Measurements from ENCODE around the gene PNMT. TPM values are rescaled to one million over a fixed set of nuclear protein-coding genes. Genes with fewer than 3 reads are reported as not detected.

PNMT gene
- total and polyA plus RNA-seq, 2 of the 13 experiments (the other 11 are each of a cell fraction or from before 2014, with no cell fraction given) = 0.25 TPM; not detected in 1

DNA sequence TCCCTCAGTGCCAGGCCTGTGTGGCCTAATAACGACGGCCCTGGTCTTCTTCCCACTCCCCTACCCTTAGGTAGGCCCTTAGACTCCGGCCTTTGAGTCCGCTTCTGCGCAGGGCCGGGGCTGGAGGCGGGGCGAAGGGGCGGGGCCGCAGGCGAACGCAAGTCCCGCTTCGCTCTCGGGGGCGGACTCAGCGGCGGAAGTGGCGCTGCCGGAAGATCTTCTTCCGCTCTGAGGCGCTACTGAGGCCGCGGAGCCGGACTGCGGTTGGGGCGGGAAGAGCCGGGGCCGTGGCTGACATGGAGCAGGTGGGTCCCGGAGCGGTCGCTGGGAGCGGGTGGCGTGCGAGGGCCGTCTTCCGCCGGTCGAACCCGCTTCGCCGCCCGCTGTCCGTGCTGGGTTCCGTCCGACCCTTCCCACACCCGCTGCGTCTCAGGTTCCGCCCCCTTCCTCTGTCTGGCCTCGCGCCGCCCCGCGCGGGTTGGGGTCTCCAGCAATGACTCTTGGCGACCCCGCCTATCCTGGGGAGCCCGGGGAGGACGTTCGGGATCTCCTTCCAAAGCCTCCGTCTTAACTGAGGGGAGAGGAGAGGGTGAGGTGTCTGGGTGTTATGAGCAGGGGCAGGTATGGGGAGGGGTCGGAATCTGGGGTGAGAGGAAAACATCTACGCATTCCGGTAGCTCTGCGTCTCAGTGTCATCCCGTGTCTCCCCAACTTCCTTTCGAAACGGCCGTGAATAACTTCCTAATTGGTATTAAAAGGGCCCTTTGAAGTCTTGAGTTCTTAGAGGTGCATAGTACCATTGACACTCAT, 31.1 kb upstream of the PNMT start, which contains the start of gene STARD3 (continued):
- TF ChIP-seq GMEB1 (CRISPR knock-in tag; IDR thresholded peaks at IDR 0.05; ENCODE audit: borderline replicate concordance) (peak; percentile 83; the same call in 1 of the 2 replicates), ZNF138 (CRISPR knock-in tag; IDR thresholded peaks at IDR 0.05; ENCODE audit: low read depth) (peak; percentile 63; the same call in 1 of the 2 replicates), ZNF670 (CRISPR knock-in tag; IDR thresholded peaks at IDR 0.05; ENCODE audit: borderline replicate concordance) (peak; percentile 91), HNRNPLL (IDR thresholded peaks at IDR 0.05; ENCODE audit: low read depth, low read length, poor library complexity, severe bottlenecking) (peak; percentile 92), ZNF292 (CRISPR knock-in tag; IDR thresholded peaks at IDR 0.05; ENCODE audit: borderline replicate concordance, low read depth) (no peak; the same call in 1 of the 2 replicates), ZNF563 (CRISPR knock-in tag; IDR thresholded peaks at IDR 0.05) (peak; percentile 76), PRDM15 (CRISPR knock-in tag; IDR thresholded peaks at IDR 0.05) (peak; percentile 80), DR1 (CRISPR knock-in tag; IDR thresholded peaks at IDR 0.05) (no peak), ZNF142 (CRISPR knock-in tag; IDR thresholded peaks at IDR 0.05) (0 out of 2 replicates have a peak, but pooled peaks have one; percentile 16), CREM (IDR thresholded peaks at IDR 0.05) (peak; percentile 42), CREM (CRISPR knock-in tag; IDR thresholded peaks at IDR 0.05) (no peak), LCORL (IDR thresholded peaks at IDR 0.05) (0 out of 2 replicates have a peak, but pooled peaks have one; percentile 11), LCORL (CRISPR knock-in tag; IDR thresholded peaks at IDR 0.05) (peak; percentile 76; the same call in 1 of the 2 replicates), TFAP4 (IDR thresholded peaks at IDR 0.05; ENCODE audit: borderline replicate concordance, low read depth) (0 out of 2 replicates have a peak, but pooled peaks have one; percentile 10), NR2F1 (CRISPR knock-in tag; IDR thresholded peaks at IDR 0.05) (0 out of 4 replicates have a peak, but pooled peaks of 1 of the 2 experiments have one; percentile 16)
